Testis (tissue), 2 donors: ENCODE data around the gene SPATA13.

Experiments used
- CTCF ChIP-seq, 3 experiments: fragments of 450-650 bp in 2 of 3; fragments of 200-600 bp in 1 of 3; sonication (generic) in 1 of 3; IDR thresholded peaks; one replicate each; pipeline ENCODE4 v1.5.1; 2016 to 2019; ENCODE audit warnings: antibody characterized with exemption in 3 of 3, mild to moderate bottlenecking in 2 of 3, moderate library complexity in 1 of 3
- POLR2A ChIP-seq: fragments of 450-650 bp; IDR thresholded peaks from one replicate; pipeline ENCODE4 v1.6.1; 2017; ENCODE audit warnings: antibody characterized with exemption, mild to moderate bottlenecking, moderate library complexity

GRCh38 chr13:24119626-24120508, 40.7 kb upstream of the SPATA13 start:
- no peak for TF ChIP-seq CTCF (IDR thresholded peaks at IDR 0.05)
- no peak for TF ChIP-seq POLR2A
